Left lung (tissue), 10 donors: Measurements from ENCODE around the gene ATP1A4. TPM values are rescaled to one million over a fixed set of nuclear protein-coding genes. Genes with fewer than 3 reads are reported as not detected.

Source experiments
- ATAC-seq: fragments of 200-7000 bp; cut with Tn5 transposase; one replicate; pipeline ENCODE4 v1.9.1; 2020; ENCODE audit warnings: moderate library complexity
- DNase-seq, 4 donors: peaks; one replicate each; pipeline ENCODE4 v3.0.0-alpha.2; 2013 to 2020
- H3K27ac ChIP-seq, 2 donors: fragments of 200-600 bp; sonication (generic) in 1 of 2; one replicate each; pipeline versions ENCODE4 v1.5.0 to v1.8.0; 2020 to 2021
- H3K27me3 ChIP-seq, 2 donors: fragments of 200-600 bp; sonication (generic) in 1 of 2; one replicate each; pipeline versions ENCODE4 v1.5.0 to v1.8.0; 2020 to 2021
- H3K36me3 ChIP-seq, 2 donors: fragments of 200-600 bp; sonication (generic) in 1 of 2; one replicate each; pipeline versions ENCODE4 v1.5.0 to v1.8.0; 2020 to 2021
- H3K4me1 ChIP-seq, 2 donors: fragments of 200-600 bp; one replicate each; pipeline ENCODE4 v1.8.0; 2021
- H3K4me3 ChIP-seq, 2 donors: fragments of 200-600 bp; sonication (generic) in 1 of 2; one replicate each; pipeline versions ENCODE4 v1.5.0 to v1.8.0; 2020 to 2021; ENCODE audit warnings: mild to moderate bottlenecking in 1 of 2
- H3K9me3 ChIP-seq, 2 donors: fragments of 200-600 bp; sonication (generic) in 1 of 2; one replicate each; pipeline versions ENCODE4 v1.5.0 to v1.8.0; 2020 to 2021
- CTCF ChIP-seq, 2 donors: fragments of 200-600 bp; sonication (generic) in 1 of 2; IDR thresholded peaks; one replicate each; pipeline versions ENCODE4 v1.5.0 to v1.8.0; 2021; ENCODE audit warnings: antibody characterized with exemption in 2 of 2
- intact Hi-C, 2 donors: fragments of 100-400 bp; cut with DNase I; formaldehyde crosslinking; loops; one replicate each; pipeline versions ENCODE4 v1.11.2 to v1.14.2; 2022
- polyA plus RNA-seq, 6 donors: library from polyadenylated mRNA; unstranded; fragments of 120-200 nt; gene quantifications; one replicate each; pipeline ENCODE4 v1.2.1, GENCODE V29; 2013; ENCODE audit not compliant: insufficient read length in 6 of 6
- total RNA-seq, 2 donors: library from RNA; stranded (reverse); fragmentation: NEBNext Ultra II Directional; extraction: Animal tissue kit (Norgen Biotek cat#: 25700); gene quantifications; one replicate each; pipeline ENCODE4 v1.2.1, GENCODE V29; 2021
- donor health status: DM: no; HTN: yes; CAD: no.
- donor health status: DM: no; HTN: no; CAD: no.

ATP1A4 gene
- total and polyA plus RNA-seq, 8 donors: 0.10 to 0.26 (median 0.17) TPM; not detected in 2

GRCh38 chr1:160134791-160135572, 16.4 kb upstream of the ATP1A4 start:
- no peak overlapping the region for H3K27ac ChIP-seq
- no peak for TF ChIP-seq CTCF (IDR thresholded peaks at IDR 0.05)
- ATAC-seq: no peak

GRCh38 chr1:160136121-160136925, 15.1 kb upstream of the ATP1A4 start:
- DNase-seq (peak in 1 of 4 donors; percentile 21), ATAC-seq (no peak)
- peaks cover 0 to 8% of the 10 kb centered on the region in 2 donors for H3K27me3 ChIP-seq
- no peak for TF ChIP-seq CTCF (IDR thresholded peaks at IDR 0.05)
- H3K36me3 ChIP-seq: no peaks in the 10 kb centered on the region
- no peak overlapping the region for H3K27ac ChIP-seq
- H3K4me3 ChIP-seq: no peak overlapping the region
- no peaks in the 10 kb centered on the region for H3K4me1 ChIP-seq
- intact Hi-C loops: no loop called here
- H3K9me3 ChIP-seq: no peaks in the 10 kb centered on the region

More at GRCh38 chr1:160134791-160135572, 16.4 kb upstream of the ATP1A4 start:
- Histone ChIP-seq H3K36me3 (no peaks in the 10 kb centered on the region), H3K4me1 (no peaks in the 10 kb centered on the region), H3K4me3 (no peak overlapping the region), H3K27me3 (no peaks in the 10 kb centered on the region), H3K9me3 (no peaks in the 10 kb centered on the region)
- intact Hi-C loops: no loop called here
- peak in 1 of 4 donors; percentile 15 for DNase-seq

DNA sequence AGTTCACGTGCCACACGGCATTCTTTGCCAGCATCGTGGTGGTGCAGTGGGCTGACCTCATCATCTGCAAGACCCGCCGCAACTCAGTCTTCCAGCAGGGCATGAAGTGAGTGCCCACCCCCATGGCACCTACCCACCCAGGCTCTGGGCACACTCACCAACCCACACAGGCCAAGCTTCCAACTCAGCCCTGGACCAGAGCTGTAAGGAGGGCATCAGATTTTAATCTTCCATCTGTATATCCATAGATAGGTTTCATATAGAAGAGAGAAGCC, 14.5 kb upstream of the ATP1A4 start:
- intact Hi-C loops: no loop called here
- no peaks in the 10 kb centered on the region for H3K4me1 ChIP-seq
- DNase-seq (peak in 1 of 4 donors; percentile 30), ATAC-seq (no peak)
- H3K27ac ChIP-seq: no peak overlapping the region
- TF ChIP-seq CTCF (IDR thresholded peaks at IDR 0.05): no peak
- no peaks in the 10 kb centered on the region for H3K36me3 ChIP-seq
- no peaks in the 10 kb centered on the region for H3K9me3 ChIP-seq
- H3K27me3 ChIP-seq: peaks cover 0 to 8% of the 10 kb centered on the region in 2 donors
- H3K4me3 ChIP-seq: no peak overlapping the region

- Histone ChIP-seq H3K9me3 (no peaks in the 10 kb centered on the region), H3K36me3 (no peaks in the 10 kb centered on the region), H3K27me3 (peaks cover 0 to 8% of the 10 kb centered on the region in 2 donors), H3K4me1 (no peaks in the 10 kb centered on the region), H3K4me3 (no peak overlapping the region), H3K27ac (no peak overlapping the region)
- intact Hi-C loops: no loop called here
- TF ChIP-seq CTCF (IDR thresholded peaks at IDR 0.05): no peak
- ATAC-seq (no peak), DNase-seq (peak in 1 of 4 donors; percentile 4)
Observed at GRCh38 chr1:160137216-160137862, 14.1 kb upstream of the ATP1A4 start.

GRCh38 chr1:160139840-160140239, 11.6 kb upstream of the ATP1A4 start:
- Histone ChIP-seq H3K9me3 (no peaks in the 10 kb centered on the region), H3K27ac (no peak overlapping the region), H3K36me3 (no peaks in the 10 kb centered on the region), H3K27me3 (peaks cover 0 to 8% of the 10 kb centered on the region in 2 donors), H3K4me3 (no peak overlapping the region), H3K4me1 (peaks cover 0 to 5% of the 10 kb centered on the region in 2 donors)
- DNase-seq: peak in 1 of 4 donors; percentile 9
- no peak for ATAC-seq
- intact Hi-C loops: no loop called here
- TF ChIP-seq CTCF (IDR thresholded peaks at IDR 0.05): no peak
